Esophagus (tissue), 2 donors: Measurements from ENCODE around the gene SLC7A10. TPM values are rescaled to one million over a fixed set of nuclear protein-coding genes. Genes with fewer than 3 reads are reported as not detected.

Source experiments
- H3K27ac ChIP-seq, 2 donors: one replicate each; pipeline ENCODE4 v1.5.1; 2013; ENCODE audit warnings: low read depth in 2 of 2, mild to moderate bottlenecking in 2 of 2, inconsistent platforms in 1 of 2, low read length in 1 of 2, moderate library complexity in 1 of 2
- H3K27me3 ChIP-seq, 2 donors: one replicate each; pipeline ENCODE4 v1.6.1; 2013; ENCODE audit warnings: low read length in 2 of 2, control low read depth in 1 of 2, mild to moderate bottlenecking in 1 of 2; ENCODE audit not compliant: insufficient read depth in 2 of 2, control insufficient read depth in 1 of 2
- H3K36me3 ChIP-seq, 2 donors: one replicate each; pipeline ENCODE4 v1.6.1; 2013; ENCODE audit warnings: low read length in 1 of 2; ENCODE audit not compliant: control insufficient read depth in 2 of 2, insufficient read depth in 2 of 2
- H3K4me1 ChIP-seq, 2 donors: one replicate each; pipeline ENCODE4 v1.6.1; 2013; ENCODE audit warnings: low read length in 1 of 2; ENCODE audit not compliant: control insufficient read depth in 2 of 2, insufficient read depth in 2 of 2
- H3K4me3 ChIP-seq, 2 donors: one replicate each; pipeline ENCODE4 v1.5.1; 2013; ENCODE audit warnings: low read length in 2 of 2, mild to moderate bottlenecking in 2 of 2, low read depth in 1 of 2, moderate library complexity in 1 of 2
- H3K9me3 ChIP-seq, 2 donors: one replicate each; pipeline ENCODE4 v1.6.1; 2013; ENCODE audit warnings: mild to moderate bottlenecking in 2 of 2, low read depth in 1 of 2, low read length in 1 of 2, moderate library complexity in 1 of 2; ENCODE audit not compliant: control insufficient read depth in 2 of 2, insufficient read depth in 1 of 2
- whole genome bisulfite sequencing, 2 donors: extraction: QIAGEN DNeasy Blood & Tissue Kit; methylation state at CpG; one replicate each; pipeline ENCODE4 v1.1.7; 2013; 5-methylcytosine and 5-hydroxymethylcytosine counted together
- polyA plus RNA-seq, 2 donors: library from polyadenylated mRNA; stranded (reverse); fragments of 200-250 nt; gene quantifications; one replicate each; pipeline ENCODE4 v1.2.3, GENCODE V29; 2013
- donor health status: healthy with polysubstance abuse.
- donor health status: Bipolar disorder and iron deficiency.

Gene SLC7A10
- polyA plus RNA-seq, 2 donors, result 0.04 TPM; not detected in 1

- H3K4me3 ChIP-seq, result no peak overlapping the region
- no peak overlapping the region for H3K27ac ChIP-seq
- no peaks in the 10 kb centered on the region for H3K9me3 ChIP-seq
- H3K36me3 ChIP-seq, result no peaks in the 10 kb centered on the region
- peaks cover 0 to 8% of the 10 kb centered on the region in 2 donors for H3K27me3 ChIP-seq
- WGBS, 2 donors, result 70 to 77% methylated on average over 6 of the region's 6 CpGs
- H3K4me1 ChIP-seq, result no peaks in the 10 kb centered on the region
Measured at GRCh38 chr19:33221638-33222037, 4.0 kb downstream of the SLC7A10 start.

- WGBS, 2 donors, result 83 to 85% methylated on average over 9 of the region's 9 CpGs
- Histone ChIP-seq H3K4me3 (no peak overlapping the region), H3K36me3 (no peaks in the 10 kb centered on the region), H3K9me3 (no peaks in the 10 kb centered on the region), H3K27me3 (peaks cover 0 to 6% of the 10 kb centered on the region in 2 donors), H3K27ac (no peak overlapping the region), H3K4me1 (no peaks in the 10 kb centered on the region)
Measured at GRCh38 chr19:33220735-33221134, 4.9 kb downstream of the SLC7A10 start.

- Histone ChIP-seq H3K27me3 (peaks cover 0 to under 1% of the 10 kb centered on the region in 2 donors), H3K4me3 (no peak overlapping the region), H3K36me3 (no peaks in the 10 kb centered on the region), H3K4me1 (no peaks in the 10 kb centered on the region), H3K27ac (no peak overlapping the region), H3K9me3 (no peaks in the 10 kb centered on the region)
- 80 to 82% methylated on average over 18 of the region's 18 CpGs for WGBS, 2 donors
Measured at GRCh38 chr19:33220115-33220514, 5.5 kb downstream of the SLC7A10 start.

- Histone ChIP-seq H3K4me1 (no peaks in the 10 kb centered on the region), H3K27ac (no peak overlapping the region), H3K4me3 (no peak overlapping the region), H3K27me3 (no peaks in the 10 kb centered on the region), H3K36me3 (no peaks in the 10 kb centered on the region), H3K9me3 (no peaks in the 10 kb centered on the region)
- 63 to 64% methylated on average over 12 of the region's 12 CpGs for WGBS, 2 donors
Measured at GRCh38 chr19:33219261-33219815, 6.3 kb downstream of the SLC7A10 start.

GRCh38 chr19:33217881-33218280, 7.8 kb downstream of the SLC7A10 start:
- no peaks in the 10 kb centered on the region for H3K4me1 ChIP-seq
- 85% methylated on average over 8 of the region's 8 CpGs for WGBS, 2 donors
- H3K36me3 ChIP-seq, result no peaks in the 10 kb centered on the region

GRCh38 chr19:33216198-33216830, 9.3 kb downstream of the SLC7A10 start:
- Histone ChIP-seq H3K4me3 (no peak overlapping the region), H3K27me3 (no peaks in the 10 kb centered on the region), H3K4me1 (no peaks in the 10 kb centered on the region), H3K27ac (no peak overlapping the region), H3K9me3 (no peaks in the 10 kb centered on the region), H3K36me3 (no peaks in the 10 kb centered on the region)
- 64 to 66% methylated on average over 12 of the region's 12 CpGs for WGBS, 2 donors

More at GRCh38 chr19:33217881-33218280, 7.8 kb downstream of the SLC7A10 start:
- Histone ChIP-seq H3K9me3 (no peaks in the 10 kb centered on the region), H3K4me3 (no peak overlapping the region), H3K27ac (no peak overlapping the region), H3K27me3 (no peaks in the 10 kb centered on the region)

- Histone ChIP-seq H3K4me1 (no peaks in the 10 kb centered on the region), H3K36me3 (no peaks in the 10 kb centered on the region), H3K9me3 (no peaks in the 10 kb centered on the region), H3K27ac (no peak overlapping the region), H3K4me3 (no peak overlapping the region), H3K27me3 (no peaks in the 10 kb centered on the region)
- 88% methylated on average over 18 to 19 of the region's 19 CpGs for whole genome bisulfite sequencing, 2 donors
Measured at GRCh38 chr19:33215438-33216197, 10.0 kb downstream of the SLC7A10 start.

GRCh38 chr19:33214596-33214995, 11.1 kb downstream of the SLC7A10 start:
- H3K27ac ChIP-seq, result no peak overlapping the region
- H3K36me3 ChIP-seq, result no peaks in the 10 kb centered on the region
- no peaks in the 10 kb centered on the region for H3K9me3 ChIP-seq
- no peaks in the 10 kb centered on the region for H3K27me3 ChIP-seq
- no peaks in the 10 kb centered on the region for H3K4me1 ChIP-seq
- H3K4me3 ChIP-seq, result no peak overlapping the region
- 57 to 63% methylated on average over 6 of the region's 6 CpGs for WGBS, 2 donors

- no peaks in the 10 kb centered on the region for H3K27me3 ChIP-seq
- H3K9me3 ChIP-seq, result no peaks in the 10 kb centered on the region
- no peak overlapping the region for H3K4me3 ChIP-seq
- H3K27ac ChIP-seq, result no peak overlapping the region
- 83 to 88% methylated on average over 30 of the region's 30 CpGs for WGBS, 2 donors
- no peaks in the 10 kb centered on the region for H3K4me1 ChIP-seq
- no peaks in the 10 kb centered on the region for H3K36me3 ChIP-seq
Measured at GRCh38 chr19:33212436-33213172, 13.0 kb downstream of the SLC7A10 start.
